GM21360 (cell line): ENCODE measurements around the gene GABBR2.
"Not testable (repeated sequence)": the region's sequence is repeated elsewhere in the genome, so short reads cannot be mapped to it uniquely, and the experiment has no call there.

ENCODE experiments used
- ATAC-seq: cut with Tn5 transposase; IDR thresholded peaks from one replicate; pipeline ENCODE4 v1.9.1; 2021; ENCODE audit warnings: mild to moderate bottlenecking, moderate library complexity; ENCODE audit not compliant: unreplicated experiment

The GABBR2 gene

DNA sequence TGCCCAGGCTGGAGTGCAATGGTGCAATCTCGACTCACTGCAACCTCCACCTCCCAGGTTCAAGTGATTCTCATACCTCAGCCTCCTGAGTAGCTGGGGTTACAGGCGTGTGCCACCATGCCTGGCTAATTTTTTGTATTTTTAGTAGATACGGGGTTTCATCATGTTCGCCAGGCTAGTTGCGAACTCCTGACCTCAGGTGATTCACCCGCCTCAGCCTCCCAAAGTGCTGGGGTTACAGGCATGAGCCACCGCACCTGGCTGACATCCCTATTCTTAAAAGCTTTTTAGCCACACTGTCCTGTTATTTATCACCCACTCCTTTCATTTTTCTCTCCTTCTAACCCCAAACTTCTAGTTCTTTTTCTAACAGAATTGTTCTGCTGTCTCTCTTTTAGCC lies 425.6 kb downstream of the GABBR2 start:
- ATAC-seq, result not testable (repeated sequence)

GRCh38 chr9:98281281-98281680 lies 427.5 kb downstream of the GABBR2 start:
- no peak for ATAC-seq

DNA sequence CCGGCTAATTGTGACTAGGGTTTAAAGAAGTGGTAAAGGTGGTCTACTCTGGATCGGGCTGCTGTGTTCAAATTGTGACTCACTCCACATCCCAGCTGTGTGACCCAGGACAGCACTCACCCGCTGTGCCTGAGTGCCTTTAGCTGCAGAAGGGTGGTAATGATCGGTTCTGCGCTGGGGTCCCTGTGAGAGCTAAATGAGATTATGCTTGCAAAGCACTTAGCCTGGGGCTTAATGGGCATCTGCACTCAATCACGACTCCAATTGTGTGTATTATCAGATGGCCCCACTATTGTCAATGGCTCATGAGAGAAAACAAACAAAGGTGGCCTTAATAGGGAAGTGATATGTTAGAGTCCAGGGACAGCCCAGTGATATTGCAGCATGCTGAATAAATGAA lies 428.2 kb downstream of the GABBR2 start:
- no peak for ATAC-seq

DNA sequence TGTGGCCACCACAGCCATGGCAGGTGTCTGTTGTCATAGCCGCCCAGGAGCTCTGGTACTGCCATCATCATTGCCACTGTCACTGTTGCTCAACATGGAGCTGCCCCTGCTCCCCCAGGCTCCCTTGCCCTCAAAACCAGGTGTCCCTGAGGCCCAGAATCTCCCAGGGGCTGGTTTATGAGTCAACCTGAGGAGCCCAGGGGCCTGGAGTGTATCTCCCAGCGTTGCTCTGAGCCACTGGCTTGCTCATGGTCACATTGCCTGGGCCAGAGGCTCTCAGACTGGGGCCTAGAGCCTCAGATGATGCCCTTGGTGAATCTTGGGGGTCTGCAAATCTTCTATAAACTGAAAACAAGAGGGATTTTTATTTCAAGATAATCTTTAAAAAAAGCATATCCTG lies 428.6 kb downstream of the GABBR2 start:
- no peak for ATAC-seq

DNA sequence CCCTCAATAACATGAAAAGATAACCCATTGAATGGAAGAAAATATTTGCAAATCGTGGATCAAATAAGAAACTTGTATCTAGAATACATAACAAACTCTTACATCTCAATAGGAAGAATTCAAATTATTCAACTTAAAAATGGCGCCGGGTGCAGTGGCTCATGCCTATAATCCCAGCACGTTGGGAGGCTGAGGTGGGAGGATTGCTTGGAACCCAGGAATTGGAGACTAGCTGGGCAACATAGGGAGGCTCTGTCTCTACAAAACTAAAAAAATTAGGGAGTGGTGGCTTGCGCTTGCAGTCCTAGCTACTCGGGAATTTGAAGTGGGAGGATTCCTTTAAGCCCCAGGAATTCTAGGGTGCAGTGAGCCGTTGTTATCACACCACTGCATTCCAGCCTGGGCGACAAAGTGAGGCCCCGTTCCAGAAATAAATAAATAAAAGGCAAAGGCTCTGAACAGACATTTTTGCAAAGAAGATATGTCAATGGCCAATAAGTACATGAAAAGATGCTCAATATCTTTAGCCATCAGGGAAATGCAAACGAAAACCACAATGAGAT lies 431.7 kb downstream of the GABBR2 start:
- no peak for ATAC-seq

DNA sequence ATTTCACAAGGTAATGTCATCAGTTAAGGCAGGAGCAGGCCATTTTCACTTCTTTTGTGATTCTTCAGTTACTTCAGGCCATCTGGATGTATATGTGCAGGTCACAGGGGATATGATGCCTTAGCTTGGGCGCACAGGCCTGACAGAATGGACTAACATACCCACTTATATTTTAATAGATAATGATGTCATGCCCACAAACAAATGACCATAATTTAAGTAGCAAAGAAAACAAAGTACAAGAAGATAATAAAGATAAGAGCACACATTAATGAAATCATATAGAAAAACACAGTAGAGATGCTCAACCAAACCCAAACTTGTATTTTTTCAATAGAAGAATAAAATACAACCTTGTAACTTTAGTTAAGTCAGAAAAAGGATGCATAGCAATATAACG lies 433.6 kb downstream of the GABBR2 start:
- ATAC-seq, result no peak

- ATAC-seq, result no peak
These were observed 436.7 kb downstream of the GABBR2 start for GRCh38 chr9:98272083-98272482.

DNA sequence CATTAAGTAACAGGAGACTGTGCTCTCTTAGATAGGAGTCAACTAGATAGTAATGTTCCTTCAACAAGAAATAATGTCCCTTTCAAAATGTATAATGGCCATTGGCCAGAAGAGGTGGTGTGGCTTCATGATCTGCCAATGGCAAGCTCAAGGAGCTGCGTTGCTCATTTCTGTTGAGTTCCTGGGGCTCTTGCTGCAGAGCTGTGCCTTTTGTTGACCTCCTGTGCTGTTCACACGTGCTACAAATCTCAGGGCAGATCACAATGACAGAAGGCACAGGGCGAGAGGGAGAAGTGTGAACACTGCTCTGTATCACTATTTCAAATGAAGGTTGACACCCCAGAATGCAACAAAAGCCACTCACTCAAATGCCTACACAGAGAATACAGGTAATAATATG lies 437.3 kb downstream of the GABBR2 start:
- no peak for ATAC-seq

DNA sequence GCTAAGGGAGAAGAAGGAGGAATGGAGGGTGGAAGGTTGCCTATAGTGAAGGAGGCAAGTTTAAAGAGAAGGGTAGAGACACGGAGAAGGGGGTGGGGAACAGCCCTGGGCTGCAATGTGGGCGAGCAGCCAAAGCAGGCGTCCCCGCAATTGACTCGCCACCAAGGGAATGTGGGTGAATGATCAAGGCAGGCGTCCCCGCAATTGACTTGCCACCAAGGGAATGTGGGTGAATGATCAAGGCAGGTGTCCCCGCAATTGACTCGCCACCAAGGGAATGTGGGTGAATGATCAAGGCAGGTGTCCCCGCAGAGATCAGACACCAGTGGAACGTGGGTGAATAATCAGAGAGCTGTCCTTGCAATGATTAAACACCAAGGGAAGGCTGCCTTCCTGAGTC lies 438.5 kb downstream of the GABBR2 start:
- ATAC-seq, result not testable (repeated sequence)

GRCh38 chr9:98269652-98270051 lies 439.1 kb downstream of the GABBR2 start:
- ATAC-seq, result not testable (repeated sequence)

DNA sequence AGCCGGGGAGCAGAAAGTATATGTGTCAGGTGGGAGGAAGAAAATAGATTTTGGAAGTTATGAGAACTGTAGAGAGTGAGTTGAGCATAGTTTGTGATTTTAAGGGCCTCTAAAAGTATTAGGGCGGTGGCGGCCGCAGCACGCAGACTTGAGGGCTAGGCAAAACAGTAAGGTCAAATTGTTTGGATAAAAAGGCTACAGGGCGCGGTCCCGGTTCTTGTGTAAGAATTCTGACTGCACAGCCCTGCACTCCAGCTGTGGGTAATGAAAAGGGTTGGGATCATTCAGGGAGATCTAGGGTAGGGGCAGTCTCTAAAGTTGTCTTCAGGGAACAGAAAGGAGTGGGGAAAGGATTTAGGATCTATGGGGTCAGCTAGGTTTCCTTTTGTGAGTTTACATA lies 441.2 kb downstream of the GABBR2 start:
- ATAC-seq, result not testable (repeated sequence)

- ATAC-seq, result no peak
These were observed 444.2 kb downstream of the GABBR2 start for GRCh38 chr9:98264516-98264915.

DNA sequence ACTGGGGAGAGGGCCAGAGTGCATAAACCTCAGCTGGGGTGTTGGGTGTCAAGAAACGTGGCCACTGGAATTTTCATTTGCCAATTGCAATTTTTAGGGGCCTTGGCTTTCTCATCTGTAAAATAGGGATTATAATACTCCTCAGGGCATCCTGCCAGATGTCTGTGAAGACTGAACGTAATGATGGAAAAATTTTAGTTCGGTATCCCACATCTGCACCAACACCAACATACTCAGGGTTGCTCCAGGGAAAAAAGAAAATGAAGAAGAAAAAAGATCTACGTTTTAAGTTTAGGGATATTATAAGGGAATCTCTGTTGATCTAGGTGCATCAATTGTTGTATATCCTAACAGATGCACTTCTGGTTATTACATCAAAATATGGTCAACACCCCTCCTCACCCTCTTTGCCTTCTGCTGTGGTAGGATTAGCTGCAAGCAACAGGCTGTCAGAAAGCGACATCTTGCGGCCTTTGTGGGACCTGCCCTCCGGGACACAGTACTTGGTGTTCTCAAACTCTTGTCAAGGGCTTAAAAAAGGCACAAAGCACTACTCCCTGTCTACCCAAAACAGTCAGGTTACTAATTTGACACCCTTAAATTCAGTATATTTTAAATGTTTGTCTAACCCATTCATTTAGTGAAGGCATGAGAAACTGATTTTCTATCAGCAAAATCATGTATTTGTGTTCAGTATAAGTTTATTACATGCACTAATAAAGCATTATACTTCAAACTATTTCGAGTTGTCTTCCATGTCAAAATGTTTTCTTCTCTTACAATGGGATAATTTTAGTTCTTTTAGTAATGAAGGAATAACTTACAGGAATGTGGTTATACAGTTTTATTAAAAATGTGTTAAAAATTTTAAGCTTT lies 445.0 kb downstream of the GABBR2 start:
- ATAC-seq, result peak; percentile 82

DNA sequence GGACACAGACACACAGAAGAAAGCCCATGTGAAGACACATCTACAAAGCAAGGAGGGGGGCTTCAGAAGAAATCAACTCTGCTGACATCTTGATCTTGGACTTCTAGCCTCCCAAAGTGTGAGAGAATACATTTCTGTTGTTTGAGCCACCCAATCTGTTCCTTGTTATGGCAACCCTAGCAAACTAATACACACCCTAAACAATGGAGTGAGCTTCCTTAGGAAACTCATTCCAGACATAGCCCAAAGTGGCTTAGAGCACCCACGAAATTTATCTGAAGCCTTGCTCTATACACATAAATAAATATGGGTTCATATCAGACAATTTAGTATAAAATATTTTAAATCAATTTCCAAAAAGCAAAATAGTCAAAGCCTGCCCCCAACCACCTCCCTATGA lies 445.7 kb downstream of the GABBR2 start:
- no peak for ATAC-seq

DNA sequence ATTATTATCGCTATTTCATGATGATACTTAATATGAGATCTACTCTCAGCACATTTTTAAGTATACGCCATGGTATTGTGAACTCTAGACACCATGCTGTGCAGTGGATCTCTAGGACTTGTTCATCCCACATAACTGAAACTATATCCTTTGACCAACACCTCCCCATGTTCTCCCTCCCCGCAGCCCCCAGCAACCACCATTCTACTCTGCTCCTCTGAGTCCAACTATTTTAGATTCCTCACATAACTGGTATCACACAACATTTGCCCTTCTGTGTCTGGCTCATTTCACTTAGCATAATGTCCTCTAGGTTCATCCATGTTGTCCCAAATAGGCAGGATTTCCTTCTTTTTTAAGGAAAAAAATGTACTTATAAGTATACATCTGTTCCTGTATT lies 446.7 kb downstream of the GABBR2 start:
- no peak for ATAC-seq

- ATAC-seq, result no peak
These were observed 448.1 kb downstream of the GABBR2 start for GRCh38 chr9:98260635-98261034.

- no peak for ATAC-seq
These were observed 448.9 kb downstream of the GABBR2 start for GRCh38 chr9:98259791-98260190.

- ATAC-seq, result no peak
These were observed 452.0 kb downstream of the GABBR2 start for GRCh38 chr9:98256756-98257155.

DNA sequence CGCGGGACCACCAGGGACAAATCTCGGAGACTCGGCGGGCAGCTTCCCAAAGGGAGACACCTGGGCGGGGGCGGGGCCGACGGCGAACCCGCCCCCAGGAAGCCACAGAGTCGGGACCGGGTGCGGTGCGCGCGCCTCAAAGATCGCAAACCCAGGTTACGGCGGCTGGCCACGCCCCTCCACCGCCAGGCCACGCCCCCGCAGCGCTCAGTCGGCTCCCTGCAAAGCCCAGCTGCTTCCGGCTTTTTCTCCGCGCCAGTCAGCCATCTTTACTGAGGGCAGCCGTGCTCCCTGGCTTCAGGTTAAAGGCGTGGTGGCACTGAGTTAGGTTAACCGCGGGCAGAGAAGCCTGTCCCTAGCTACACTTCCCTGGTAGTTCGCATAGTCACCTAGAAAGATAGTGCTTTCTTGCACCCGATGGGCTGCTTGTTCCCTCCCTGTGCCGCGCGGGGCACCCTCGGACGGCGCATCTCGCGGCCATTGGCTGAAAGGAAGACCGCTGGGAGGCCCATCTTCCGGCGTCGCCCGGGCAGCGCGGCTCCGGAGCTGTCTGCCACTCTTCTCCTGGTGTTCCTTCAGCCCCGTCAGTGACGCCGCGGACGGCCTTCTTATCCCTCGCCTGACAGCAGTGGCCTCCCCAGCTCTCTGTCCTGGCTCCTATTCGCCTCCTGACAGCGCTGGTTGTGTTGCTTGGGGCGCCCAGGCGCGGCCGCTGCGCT lies 453.0 kb downstream of the GABBR2 start, which contains the start of gene TBC1D2:
TSS of gene TBC1D2 (minus strand) at position 72 of the 719 bp plus-strand sequence. CDS start 108 bp downstream, outside the sequence.
- ATAC-seq, result peak; percentile 79

DNA sequence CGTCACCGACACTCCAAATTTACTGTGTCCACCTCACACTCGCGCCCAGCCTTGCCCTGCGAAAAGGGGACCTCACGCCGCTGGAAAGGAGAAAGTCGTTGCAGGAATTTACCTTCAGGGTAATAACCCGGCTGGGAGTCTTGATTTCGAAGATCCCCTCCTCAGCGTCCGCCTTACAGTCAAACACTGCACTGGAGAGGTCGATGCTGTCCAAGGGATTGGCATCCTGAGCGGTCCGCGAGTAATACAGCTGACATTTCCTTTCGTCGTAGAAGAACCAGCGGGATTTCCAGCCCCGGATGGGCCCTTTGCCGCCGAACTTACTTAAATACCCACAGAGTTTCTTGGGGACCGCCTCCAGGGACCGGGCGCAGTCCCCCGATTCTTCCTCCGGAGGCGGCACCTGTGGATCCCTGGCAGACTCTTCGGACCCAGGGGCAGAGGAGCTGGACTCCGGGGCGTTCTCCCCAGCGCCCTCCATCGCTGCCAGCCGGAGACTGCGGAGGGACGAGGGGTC lies 453.6 kb downstream of the GABBR2 start:
- ATAC-seq, result peak; percentile 18

DNA sequence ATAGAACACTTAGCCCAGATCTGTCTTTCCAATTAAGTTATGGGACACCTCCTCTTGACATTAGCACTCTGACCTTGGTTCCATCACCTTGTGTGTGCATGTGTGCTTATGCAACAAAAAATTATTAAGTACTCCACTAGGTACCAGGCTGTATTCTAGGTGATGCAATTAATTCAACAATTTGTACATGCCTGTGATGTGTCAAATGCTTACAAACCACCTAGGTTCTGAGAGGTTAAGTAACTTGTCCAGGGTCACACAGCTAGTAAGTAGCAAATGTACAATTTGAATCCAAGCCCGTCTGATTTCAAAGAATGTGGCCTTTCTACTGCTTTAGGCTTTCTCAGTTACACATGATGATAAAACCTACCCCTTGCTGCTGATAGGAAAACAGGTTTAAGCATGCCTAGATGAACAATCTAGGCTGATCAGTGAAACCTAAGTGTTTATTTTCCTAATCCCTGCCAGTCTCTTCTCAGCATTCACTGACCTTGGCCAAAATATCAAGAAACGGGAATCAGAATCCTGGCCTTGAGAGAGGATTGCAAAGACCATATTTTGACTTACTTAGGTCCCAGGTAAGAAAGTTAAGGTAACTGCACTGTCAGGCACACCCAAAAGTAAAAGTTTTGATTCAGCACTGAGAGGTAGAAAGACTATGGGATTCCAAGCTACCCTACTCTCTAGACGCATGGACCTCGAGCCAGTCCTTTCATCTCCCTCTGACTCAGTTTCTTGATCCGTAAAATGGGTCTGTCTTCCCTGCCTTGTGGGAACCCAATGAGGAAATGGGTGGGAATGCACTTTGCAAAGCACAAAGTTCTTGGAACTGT lies 454.3 kb downstream of the GABBR2 start:
- no peak for ATAC-seq
